ENCODE data around the gene PRXL2C.

Gene PRXL2C

GRCh38 chr9:96660692-96661248, 5.7 kb upstream of the PRXL2C start:
- no peaks in the 10 kb centered on the region for H3K9me2 ChIP-seq (replicated peaks; ENCODE audit: low read depth, low read length)
- H3K36me3 ChIP-seq (ENCODE audit: insufficient read depth, low read length) = no peaks in the 10 kb centered on the region
- H3K4me3 ChIP-seq (ENCODE audit: low read length, poor library complexity, severe bottlenecking) = no peak overlapping the region
- no peak overlapping the region for H3K9ac ChIP-seq (ENCODE audit: low read depth, low read length, poor library complexity, severe bottlenecking)
- H3K27me3 ChIP-seq (ENCODE audit: insufficient read depth, low read length, poor library complexity, severe bottlenecking) = no peaks in the 10 kb centered on the region
- H3K4me2 ChIP-seq (ENCODE audit: low read depth, low read length, poor library complexity, severe bottlenecking) = no peak overlapping the region
- no peak overlapping the region for H2AFZ ChIP-seq (ENCODE audit: low read length)
- TF ChIP-seq EZH2phosphoT487 (IDR thresholded peaks at IDR 0.05; ENCODE audit: borderline replicate concordance) (no peak), CTCF (conservative IDR thresholded peaks at IDR 0.05; ENCODE audit: low read length) (no peak)
- no peaks in the 10 kb centered on the region for H4K20me1 ChIP-seq (ENCODE audit: insufficient read depth, low read length, poor library complexity, severe bottlenecking)
- no peaks in the 10 kb centered on the region for H3K4me1 ChIP-seq (ENCODE audit: insufficient read depth, low read length, poor library complexity, severe bottlenecking)
- H3K9me3 ChIP-seq (ENCODE audit: insufficient read depth, low read depth, low read length) = no peaks in the 10 kb centered on the region
- H3K79me2 ChIP-seq (ENCODE audit: insufficient read depth, low read length) = no peaks in the 10 kb centered on the region
- H3F3A ChIP-seq (ENCODE audit: low read depth) = no peaks in the 10 kb centered on the region

- H3K9me2 ChIP-seq (replicated peaks; ENCODE audit: low read depth, low read length) = no peaks in the 10 kb centered on the region
- H3F3A ChIP-seq (ENCODE audit: low read depth) = no peaks in the 10 kb centered on the region
- no peaks in the 10 kb centered on the region for H3K4me1 ChIP-seq (ENCODE audit: insufficient read depth, low read length, poor library complexity, severe bottlenecking)
- H3K9me3 ChIP-seq (ENCODE audit: insufficient read depth, low read depth, low read length) = no peaks in the 10 kb centered on the region
- H3K27me3 ChIP-seq (ENCODE audit: insufficient read depth, low read length, poor library complexity, severe bottlenecking) = no peaks in the 10 kb centered on the region
- no peaks in the 10 kb centered on the region for H3K36me3 ChIP-seq (ENCODE audit: insufficient read depth, low read length)
- no peaks in the 10 kb centered on the region for H3K79me2 ChIP-seq (ENCODE audit: insufficient read depth, low read length)
- no peaks in the 10 kb centered on the region for H4K20me1 ChIP-seq (ENCODE audit: insufficient read depth, low read length, poor library complexity, severe bottlenecking)
- no peak overlapping the region for H3K9ac ChIP-seq (ENCODE audit: low read depth, low read length, poor library complexity, severe bottlenecking)
- H3K4me2 ChIP-seq (ENCODE audit: low read depth, low read length, poor library complexity, severe bottlenecking) = no peak overlapping the region
- no peak overlapping the region for H3K4me3 ChIP-seq (ENCODE audit: low read length, poor library complexity, severe bottlenecking)
- H2AFZ ChIP-seq (ENCODE audit: low read length) = no peak overlapping the region
- TF ChIP-seq EZH2phosphoT487 (IDR thresholded peaks at IDR 0.05; ENCODE audit: borderline replicate concordance) (no peak), CTCF (conservative IDR thresholded peaks at IDR 0.05; ENCODE audit: low read length) (no peak)
Measured at GRCh38 chr9:96654450-96655197, 493 bp downstream of the PRXL2C start.

- Histone ChIP-seq H3K4me3 (ENCODE audit: low read length, poor library complexity, severe bottlenecking) (no peak overlapping the region), H3K4me1 (ENCODE audit: insufficient read depth, low read length, poor library complexity, severe bottlenecking) (no peaks in the 10 kb centered on the region), H3K9ac (ENCODE audit: low read depth, low read length, poor library complexity, severe bottlenecking) (no peak overlapping the region), H3K36me3 (ENCODE audit: insufficient read depth, low read length) (no peaks in the 10 kb centered on the region), H3K27me3 (ENCODE audit: insufficient read depth, low read length, poor library complexity, severe bottlenecking) (no peaks in the 10 kb centered on the region), H3F3A (ENCODE audit: low read depth) (no peaks in the 10 kb centered on the region), H3K79me2 (ENCODE audit: insufficient read depth, low read length) (no peaks in the 10 kb centered on the region), H3K4me2 (ENCODE audit: low read depth, low read length, poor library complexity, severe bottlenecking) (no peak overlapping the region), H3K9me3 (ENCODE audit: insufficient read depth, low read depth, low read length) (no peaks in the 10 kb centered on the region), H2AFZ (ENCODE audit: low read length) (no peak overlapping the region), H3K9me2 (replicated peaks; ENCODE audit: low read depth, low read length) (no peaks in the 10 kb centered on the region), H4K20me1 (ENCODE audit: insufficient read depth, low read length, poor library complexity, severe bottlenecking) (no peaks in the 10 kb centered on the region)
- no peak for TF ChIP-seq EZH2phosphoT487 (IDR thresholded peaks at IDR 0.05; ENCODE audit: borderline replicate concordance)
- TF ChIP-seq CTCF (conservative IDR thresholded peaks at IDR 0.05; ENCODE audit: low read length) = peak; percentile 73
Measured at GRCh38 chr9:96651626-96652025, 3.5 kb downstream of the PRXL2C start.

All from Loucy (cell line).